HCT116 (cell line): ENCODE data around the gene SUMO1. TPM values are rescaled to one million over a fixed set of nuclear protein-coding genes. Genes with fewer than 3 reads are reported as not detected.

Source experiments
- ATAC-seq: fragments of 200-7000 bp; cut with Tn5 transposase; 2 replicates; pipeline ENCODE4 v1.9.1; 2020; ENCODE audit warnings: mild to moderate bottlenecking, moderate library complexity
- BruUV-seq: library from RNA; stranded (reverse); fragments of 400-500 nt; replicated peaks from 2 replicates; lab custom pipeline; 2021; lab: Mats Ljungman, UMichigan
- CTCF ChIA-PET: fragments of 300-600 bp; sonication (Branson Sonifier 250); formaldehyde crosslinking; loops from one replicate; lab custom pipeline; 2021; ENCODE audit warnings: antibody characterized with exemption; lab: Charles Lee
- POLR2A ChIA-PET: fragments of 300-600, 350-600 bp; sonication (Branson Sonifier 250); formaldehyde crosslinking; loops from one replicate; lab custom pipeline; 2021; ENCODE audit warnings: antibody characterized with exemption; lab: Charles Lee
- RAD21 ChIA-PET, 2 experiments: fragments of 300-600 bp; sonication (Branson Sonifier 250); formaldehyde crosslinking; loops; one replicate each; lab custom pipeline; 2023; ENCODE audit warnings: low total read pairs in 2 of 2; ENCODE audit not compliant: uncharacterized antibody in 2 of 2, unreplicated experiment in 2 of 2, low non-redundant PET in 1 of 2; lab: Charles Lee
- DNase-seq: peaks from one replicate; pipeline ENCODE4 v3.0.0-alpha.2; 2010; ENCODE audit warnings: low read depth, low spot score
- H2AFZ ChIP-seq: fragments of 200-600 bp; shearing (Covaris generic), sonication (generic); 2 replicates; pipeline ENCODE4 v1.6.1; 2017; ENCODE audit warnings: low read depth, mixed run types, mixed read lengths, antibody characterized with exemption, low read length; ENCODE audit not compliant: poor library complexity, severe bottlenecking
- H3K27ac ChIP-seq: 2 replicates; pipeline ENCODE4 v1.5.1; 2012; ENCODE audit warnings: low read depth, low read length
- H3K27me3 ChIP-seq: fragments of 200-600 bp; sonication (generic); 2 replicates; pipeline ENCODE4 v1.6.1; 2016; ENCODE audit warnings: mixed run types, low read length, mixed read lengths; ENCODE audit not compliant: insufficient read depth
- H3K36me3 ChIP-seq, 2 experiments: fragments of 200-500 bp in 1 of 2; fragments of 200-600 bp in 1 of 2; sonication (Bioruptor generic) in 1 of 2; sonication (generic) in 1 of 2; 2 replicates each; pipeline versions ENCODE4 v1.5.1 to v1.6.1; 2014 to 2016; ENCODE audit warnings: low read length in 2 of 2, inconsistent platforms in 1 of 2, mixed read lengths in 1 of 2, mixed run types in 1 of 2; ENCODE audit not compliant: insufficient read depth in 2 of 2, control insufficient read depth in 1 of 2
- H3K4me1 ChIP-seq, 2 experiments: fragments of 200-600 bp in 1 of 2; sonication (generic) in 1 of 2; 2 replicates each; pipeline versions ENCODE4 v1.5.1 to v1.6.1; 2012 to 2017; ENCODE audit warnings: low read length in 2 of 2, inconsistent platforms in 1 of 2, mild to moderate bottlenecking in 1 of 2, mixed read lengths in 1 of 2, mixed run types in 1 of 2, moderate library complexity in 1 of 2; ENCODE audit not compliant: insufficient read depth in 2 of 2, control insufficient read depth in 1 of 2
- H3K4me2 ChIP-seq: fragments of 200-600 bp; sonication (generic); 2 replicates; pipeline ENCODE4 v1.6.1; 2017; ENCODE audit warnings: mixed run types, low read length, mixed read lengths
- H3K4me3 ChIP-seq, 2 experiments: fragments of 200-600 bp in 1 of 2; sonication (generic) in 1 of 2; replicated peaks in 1 of 2; 2 replicates each; pipeline ENCODE4 v1.5.1; 2011 to 2016; ENCODE audit warnings: low read length in 2 of 2, control low read depth in 1 of 2, low read depth in 1 of 2, mild to moderate bottlenecking in 1 of 2, mixed read lengths in 1 of 2, mixed run types in 1 of 2
- H3K79me2 ChIP-seq: fragments of 200-600 bp; sonication (generic); 2 replicates; pipeline ENCODE4 v1.6.1; 2017; ENCODE audit warnings: mild to moderate bottlenecking, mixed run types, low read length, moderate library complexity, mixed read lengths; ENCODE audit not compliant: insufficient read depth
- H3K9ac ChIP-seq: fragments of 200-600 bp; sonication (generic); 2 replicates; pipeline ENCODE4 v1.6.1; 2016; ENCODE audit warnings: low read length, mixed read lengths
- H3K9me2 ChIP-seq: fragments of 200-600 bp; sonication (generic), shearing (Covaris generic); 2 replicates; pipeline ENCODE4 v1.6.1; 2017; ENCODE audit warnings: mixed run types, mild to moderate bottlenecking, moderate library complexity; ENCODE audit not compliant: insufficient read depth
- H3K9me3 ChIP-seq, 2 experiments: fragments of 200-500 bp in 1 of 2; fragments of 200-600 bp in 1 of 2; sonication (Bioruptor generic) in 1 of 2; sonication (generic) in 1 of 2; 2 replicates each; pipeline ENCODE4 v1.6.1; 2014 to 2017; ENCODE audit warnings: low read length in 2 of 2, mixed read lengths in 2 of 2, inconsistent platforms in 1 of 2, low read depth in 1 of 2, mild to moderate bottlenecking in 1 of 2, mixed run types in 1 of 2, moderate library complexity in 1 of 2; ENCODE audit not compliant: control insufficient read depth in 1 of 2, insufficient read depth in 1 of 2
- H4K20me1 ChIP-seq: fragments of 200-600 bp; sonication (generic), shearing (Covaris generic); 2 replicates; pipeline ENCODE4 v1.6.1; 2017; ENCODE audit warnings: mixed run types, mild to moderate bottlenecking, moderate library complexity; ENCODE audit not compliant: insufficient read depth
- EGR1 ChIP-seq: IDR thresholded peaks from 2 replicates; pipeline ENCODE4 v1.6.1; 2012; ENCODE audit warnings: low read depth
- ELF1 ChIP-seq: IDR thresholded peaks from 2 replicates; pipeline ENCODE4 v1.6.1; 2012; ENCODE audit warnings: low read depth, borderline replicate concordance
- JUND ChIP-seq: IDR thresholded peaks from 2 replicates; pipeline ENCODE4 v1.6.1; 2012
- POLR2AphosphoS5 ChIP-seq: IDR thresholded peaks from 2 replicates; pipeline ENCODE4 v1.6.1; 2011; ENCODE audit warnings: mild to moderate bottlenecking, low read depth, low read length, moderate library complexity
- RAD21 ChIP-seq: IDR thresholded peaks from 2 replicates; pipeline ENCODE4 v1.6.1; 2012; ENCODE audit warnings: low read depth, mild to moderate bottlenecking
- SIN3A ChIP-seq: IDR thresholded peaks from 2 replicates; pipeline ENCODE4 v1.6.1; 2012; ENCODE audit warnings: low read depth
- SP1 ChIP-seq: IDR thresholded peaks from 2 replicates; pipeline ENCODE4 v1.6.1; 2012; ENCODE audit warnings: low read depth
- SRF ChIP-seq: IDR thresholded peaks from 2 replicates; pipeline ENCODE4 v1.6.1; 2012; ENCODE audit warnings: low read depth
- TCF7L2 ChIP-seq: IDR thresholded peaks from 2 replicates; pipeline ENCODE4 v1.7.0; 2011; ENCODE audit warnings: borderline replicate concordance, inconsistent platforms; ENCODE audit not compliant: insufficient read depth, insufficient read length; ENCODE audit errors: extremely low read depth
- ZFX ChIP-seq: fragments of 450-650 bp; IDR thresholded peaks from 2 replicates; pipeline ENCODE4 v1.6.1; 2017
- intact Hi-C: fragments of 100-400 bp; cut with micrococcal nuclease; formaldehyde crosslinking; loops from 2 replicates; pipeline ENCODE4 v1.10.0; 2022
- total RNA-seq: library from RNA; stranded (reverse); gene quantifications from one replicate; pipeline ENCODE4 v1.2.1, GENCODE V29; 2021; ENCODE audit not compliant: unreplicated experiment
- TF ChIP-seq, protein P1 (sequence below), 3 experiments: fragments of 200-600 bp in 1 of 3; sonication (generic) in 1 of 3; IDR thresholded peaks in 2 of 3; conservative IDR thresholded peaks in 1 of 3; 2 replicates each; pipeline ENCODE4 v1.5.1; 2012 to 2017; ENCODE audit warnings: low read depth in 2 of 3, low read length in 2 of 3, antibody characterized with exemption in 1 of 3, borderline replicate concordance in 1 of 3, control low read depth in 1 of 3, mild to moderate bottlenecking in 1 of 3, mixed read lengths in 1 of 3, mixed run types in 1 of 3, moderate library complexity in 1 of 3; ENCODE audit not compliant: insufficient read depth in 1 of 3
- TF ChIP-seq, protein P2 (sequence below): IDR thresholded peaks from 2 replicates; pipeline ENCODE4 v1.6.1; 2012

SUMO1 gene
- total RNA-seq, 1 experiment from 2014 or later: 130 TPM

DNA sequence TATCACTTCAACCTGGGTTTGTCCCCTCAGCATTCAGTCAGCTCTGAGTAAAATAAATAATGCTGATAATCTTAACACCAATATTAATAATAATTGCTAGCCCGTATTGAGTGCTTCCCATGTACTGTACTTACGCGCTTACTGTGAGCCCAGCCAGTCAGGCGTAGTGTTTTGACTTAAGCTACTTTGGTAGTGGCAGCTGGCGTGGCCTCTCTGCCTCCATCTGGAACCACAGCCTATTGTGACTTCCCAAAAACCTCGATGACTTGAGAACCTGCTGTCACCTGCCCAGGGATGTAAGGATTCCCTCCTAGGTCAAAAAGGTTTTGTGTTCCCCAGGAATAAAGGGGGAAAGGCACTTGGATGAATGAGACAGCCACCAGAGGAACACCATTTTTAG, 53.2 kb downstream of the SUMO1 start:
- BruUV-seq: no TSS peak

DNA sequence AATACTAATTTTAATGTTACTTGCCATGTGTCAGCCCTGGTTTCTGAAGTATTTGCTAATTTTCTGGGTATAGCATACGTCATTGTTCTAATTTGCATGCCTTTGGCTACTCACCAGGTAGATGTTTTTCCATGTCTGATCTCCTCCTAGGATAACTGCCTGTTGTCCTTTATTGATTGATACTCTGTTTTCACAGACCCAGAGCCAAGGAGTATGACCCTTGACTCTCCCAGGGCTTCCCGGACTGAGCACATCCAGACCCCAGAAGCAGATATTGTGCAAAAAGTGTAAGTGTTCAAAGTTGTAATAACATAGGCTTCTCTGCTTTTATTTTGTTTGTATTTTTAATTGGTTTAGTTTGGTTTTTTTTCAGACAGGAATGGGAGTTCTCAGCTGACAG, 53.8 kb downstream of the SUMO1 start:
- no TSS peak for BruUV-seq
- ATAC-seq: no peak
- no peaks in the 10 kb centered on the region for H3K9me3 ChIP-seq
- no peaks in the 10 kb centered on the region for H4K20me1 ChIP-seq
- no peak overlapping the region for H3K9ac ChIP-seq
- H2AFZ ChIP-seq: no peak overlapping the region
- H3K36me3 ChIP-seq: no peaks in the 10 kb centered on the region
- H3K27ac ChIP-seq: no peak overlapping the region
- peaks cover 15 to 28% of the 10 kb centered on the region in 2 experiments for H3K4me1 ChIP-seq
- no peaks in the 10 kb centered on the region for H3K27me3 ChIP-seq
- H3K4me2 ChIP-seq: no peak overlapping the region
- H3K9me2 ChIP-seq: no peaks in the 10 kb centered on the region
- H3K79me2 ChIP-seq: no peaks in the 10 kb centered on the region
- no peak overlapping the region for H3K4me3 ChIP-seq
- ChIA-PET POLR2A (no interaction called here), RAD21 (no interaction called here), CTCF (interaction anchor here (1.1 kb wide), 1 partner anchor 324 kb away, joined by 4 read pairs; no protein-coding TSS in a partner anchor)
- intact Hi-C loops: no loop called here
- no peak for TF ChIP-seq EGR1
- TF ChIP-seq SP1: no peak
- no peak for TF ChIP-seq SRF
- no peak for TF ChIP-seq SIN3A
- TF ChIP-seq TCF7L2: no peak
- TF ChIP-seq RAD21: no peak
- TF ChIP-seq, protein P1, sequence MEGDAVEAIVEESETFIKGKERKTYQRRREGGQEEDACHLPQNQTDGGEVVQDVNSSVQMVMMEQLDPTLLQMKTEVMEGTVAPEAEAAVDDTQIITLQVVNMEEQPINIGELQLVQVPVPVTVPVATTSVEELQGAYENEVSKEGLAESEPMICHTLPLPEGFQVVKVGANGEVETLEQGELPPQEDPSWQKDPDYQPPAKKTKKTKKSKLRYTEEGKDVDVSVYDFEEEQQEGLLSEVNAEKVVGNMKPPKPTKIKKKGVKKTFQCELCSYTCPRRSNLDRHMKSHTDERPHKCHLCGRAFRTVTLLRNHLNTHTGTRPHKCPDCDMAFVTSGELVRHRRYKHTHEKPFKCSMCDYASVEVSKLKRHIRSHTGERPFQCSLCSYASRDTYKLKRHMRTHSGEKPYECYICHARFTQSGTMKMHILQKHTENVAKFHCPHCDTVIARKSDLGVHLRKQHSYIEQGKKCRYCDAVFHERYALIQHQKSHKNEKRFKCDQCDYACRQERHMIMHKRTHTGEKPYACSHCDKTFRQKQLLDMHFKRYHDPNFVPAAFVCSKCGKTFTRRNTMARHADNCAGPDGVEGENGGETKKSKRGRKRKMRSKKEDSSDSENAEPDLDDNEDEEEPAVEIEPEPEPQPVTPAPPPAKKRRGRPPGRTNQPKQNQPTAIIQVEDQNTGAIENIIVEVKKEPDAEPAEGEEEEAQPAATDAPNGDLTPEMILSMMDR (IDR thresholded peaks at IDR 0.05 in 2 of 3, conservative IDR thresholded peaks at IDR 0.05 in 1 of 3; ENCODE audit: borderline replicate concordance in 1 of 3, insufficient read depth in 1 of 3, low read depth in 2 of 3, low read length in 2 of 3): no peak
- TF ChIP-seq, protein P2, sequence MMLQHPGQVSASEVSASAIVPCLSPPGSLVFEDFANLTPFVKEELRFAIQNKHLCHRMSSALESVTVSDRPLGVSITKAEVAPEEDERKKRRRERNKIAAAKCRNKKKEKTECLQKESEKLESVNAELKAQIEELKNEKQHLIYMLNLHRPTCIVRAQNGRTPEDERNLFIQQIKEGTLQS: no peak
- TF ChIP-seq ZFX: no peak
- TF ChIP-seq ELF1: no peak
- TF ChIP-seq JUND: no peak
- no peak for TF ChIP-seq POLR2AphosphoS5
- no peak for DNase-seq

More for the DNA sequence above, 53.2 kb downstream of the SUMO1 start:
- H3K9me3 ChIP-seq: no peaks in the 10 kb centered on the region
- no peak for ATAC-seq
- POLR2A ChIA-PET: no interaction called here
- no peaks in the 10 kb centered on the region for H3K27me3 ChIP-seq
- H3K79me2 ChIP-seq: no peaks in the 10 kb centered on the region
- no peak overlapping the region for H3K9ac ChIP-seq
- H3K27ac ChIP-seq: no peak overlapping the region
- no peak overlapping the region for H3K4me2 ChIP-seq
- no peak overlapping the region for H3K4me3 ChIP-seq
- DNase-seq: no peak
- intact Hi-C loops: no loop called here
- no peak for TF ChIP-seq JUND
- RAD21 ChIA-PET: no interaction called here
- no peaks in the 10 kb centered on the region for H3K9me2 ChIP-seq
- CTCF ChIA-PET: interaction anchor here (1.1 kb wide), 1 partner anchor 325 kb away, joined by 4 read pairs; no protein-coding TSS in a partner anchor
- H4K20me1 ChIP-seq: no peaks in the 10 kb centered on the region
- no peak overlapping the region for H2AFZ ChIP-seq
- peaks cover 15 to 28% of the 10 kb centered on the region in 2 experiments for H3K4me1 ChIP-seq
- H3K36me3 ChIP-seq: no peaks in the 10 kb centered on the region
